ENCODE data around the gene INVS.
A peak's percentile ranks its signal among the peaks of the same experiment; 100 is the strongest.

The INVS gene

DNA sequence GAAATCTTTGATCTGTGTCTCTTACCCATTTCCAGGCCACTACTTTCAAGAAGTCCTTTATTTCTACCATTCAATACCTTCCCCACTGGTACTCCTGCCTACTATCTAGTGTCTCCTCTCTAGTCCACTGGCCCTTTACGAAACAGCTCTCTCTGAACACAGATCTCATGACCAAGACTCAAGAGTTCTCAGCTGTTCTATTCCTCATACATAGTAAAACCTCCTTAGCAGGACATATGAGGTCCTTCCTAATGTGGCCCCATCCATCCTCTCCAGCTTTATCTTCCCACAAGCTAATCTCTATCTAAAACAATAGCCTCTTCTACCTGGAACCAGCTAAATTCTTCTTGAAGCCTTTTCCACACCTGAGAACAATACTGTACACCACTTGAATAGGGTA lies 251.1 kb downstream of the INVS start:
- peak in 1 of 2 experiments; percentile 13 for DNase-seq
- TF ChIP-seq POLR2A (IDR thresholded peaks at IDR 0.05; ENCODE audit: low read length) (no peak), GATA1 (IDR thresholded peaks at IDR 0.05; ENCODE audit: low read depth, low read length) (no peak)

Data from erythroblast (primary cell).